ENCODE measurements around the gene ARHGAP31.
A peak's percentile ranks its signal among the peaks of the same experiment; 100 is the strongest.

Gene ARHGAP31

GRCh38 chr3:119297169-119297568 lies 3.0 kb downstream of the ARHGAP31 start:
- Histone ChIP-seq H3K27me3 (ENCODE audit: insufficient read depth, poor library complexity, severe bottlenecking) (no peaks in the 10 kb centered on the region), H3K4me3 (replicated peaks; ENCODE audit: insufficient read depth, low read length) (no peak overlapping the region)

GRCh38 chr3:119298565-119298941 lies 4.4 kb downstream of the ARHGAP31 start:
- no peak overlapping the region for H3K4me3 ChIP-seq (replicated peaks; ENCODE audit: insufficient read depth, low read length)
- TF ChIP-seq GABPA (IDR thresholded peaks at IDR 0.05; ENCODE audit: low read depth): no peak
- H3K27me3 ChIP-seq (ENCODE audit: insufficient read depth, poor library complexity, severe bottlenecking): no peaks in the 10 kb centered on the region
- H3K27ac ChIP-seq (replicated peaks): no peak overlapping the region
- no peak for DNase-seq (ENCODE audit: low read depth in 1 of 2, low spot score in 1 of 2)

More at GRCh38 chr3:119297169-119297568, 3.0 kb downstream of the ARHGAP31 start:
- no peak for TF ChIP-seq SPI1 (IDR thresholded peaks at IDR 0.05; ENCODE audit: borderline replicate concordance, low read depth)
- TF ChIP-seq GABPA (IDR thresholded peaks at IDR 0.05; ENCODE audit: low read depth): no peak
- TF ChIP-seq, protein P1, sequence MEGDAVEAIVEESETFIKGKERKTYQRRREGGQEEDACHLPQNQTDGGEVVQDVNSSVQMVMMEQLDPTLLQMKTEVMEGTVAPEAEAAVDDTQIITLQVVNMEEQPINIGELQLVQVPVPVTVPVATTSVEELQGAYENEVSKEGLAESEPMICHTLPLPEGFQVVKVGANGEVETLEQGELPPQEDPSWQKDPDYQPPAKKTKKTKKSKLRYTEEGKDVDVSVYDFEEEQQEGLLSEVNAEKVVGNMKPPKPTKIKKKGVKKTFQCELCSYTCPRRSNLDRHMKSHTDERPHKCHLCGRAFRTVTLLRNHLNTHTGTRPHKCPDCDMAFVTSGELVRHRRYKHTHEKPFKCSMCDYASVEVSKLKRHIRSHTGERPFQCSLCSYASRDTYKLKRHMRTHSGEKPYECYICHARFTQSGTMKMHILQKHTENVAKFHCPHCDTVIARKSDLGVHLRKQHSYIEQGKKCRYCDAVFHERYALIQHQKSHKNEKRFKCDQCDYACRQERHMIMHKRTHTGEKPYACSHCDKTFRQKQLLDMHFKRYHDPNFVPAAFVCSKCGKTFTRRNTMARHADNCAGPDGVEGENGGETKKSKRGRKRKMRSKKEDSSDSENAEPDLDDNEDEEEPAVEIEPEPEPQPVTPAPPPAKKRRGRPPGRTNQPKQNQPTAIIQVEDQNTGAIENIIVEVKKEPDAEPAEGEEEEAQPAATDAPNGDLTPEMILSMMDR (IDR thresholded peaks at IDR 0.05; ENCODE audit: insufficient read depth, low read length): no peak
- H3K27ac ChIP-seq (replicated peaks): no peak overlapping the region
- DNase-seq (ENCODE audit: low read depth in 1 of 2, low spot score in 1 of 2): no peak

- Histone ChIP-seq H3K27me3 (ENCODE audit: insufficient read depth, poor library complexity, severe bottlenecking) (no peaks in the 10 kb centered on the region), H3K27ac (replicated peaks) (no peak overlapping the region), H3K4me3 (replicated peaks; ENCODE audit: insufficient read depth, low read length) (no peak overlapping the region)
- no peak for DNase-seq (ENCODE audit: low read depth in 1 of 2, low spot score in 1 of 2)
- TF ChIP-seq GABPA (IDR thresholded peaks at IDR 0.05; ENCODE audit: low read depth): no peak
- no peak for TF ChIP-seq POLR2AphosphoS5 (IDR thresholded peaks at IDR 0.05; ENCODE audit: low read depth)
- no peak for TF ChIP-seq SPI1 (IDR thresholded peaks at IDR 0.05; ENCODE audit: borderline replicate concordance, low read depth)
- TF ChIP-seq, protein P1 (IDR thresholded peaks at IDR 0.05; ENCODE audit: insufficient read depth, low read length): no peak
- TF ChIP-seq, protein P2, sequence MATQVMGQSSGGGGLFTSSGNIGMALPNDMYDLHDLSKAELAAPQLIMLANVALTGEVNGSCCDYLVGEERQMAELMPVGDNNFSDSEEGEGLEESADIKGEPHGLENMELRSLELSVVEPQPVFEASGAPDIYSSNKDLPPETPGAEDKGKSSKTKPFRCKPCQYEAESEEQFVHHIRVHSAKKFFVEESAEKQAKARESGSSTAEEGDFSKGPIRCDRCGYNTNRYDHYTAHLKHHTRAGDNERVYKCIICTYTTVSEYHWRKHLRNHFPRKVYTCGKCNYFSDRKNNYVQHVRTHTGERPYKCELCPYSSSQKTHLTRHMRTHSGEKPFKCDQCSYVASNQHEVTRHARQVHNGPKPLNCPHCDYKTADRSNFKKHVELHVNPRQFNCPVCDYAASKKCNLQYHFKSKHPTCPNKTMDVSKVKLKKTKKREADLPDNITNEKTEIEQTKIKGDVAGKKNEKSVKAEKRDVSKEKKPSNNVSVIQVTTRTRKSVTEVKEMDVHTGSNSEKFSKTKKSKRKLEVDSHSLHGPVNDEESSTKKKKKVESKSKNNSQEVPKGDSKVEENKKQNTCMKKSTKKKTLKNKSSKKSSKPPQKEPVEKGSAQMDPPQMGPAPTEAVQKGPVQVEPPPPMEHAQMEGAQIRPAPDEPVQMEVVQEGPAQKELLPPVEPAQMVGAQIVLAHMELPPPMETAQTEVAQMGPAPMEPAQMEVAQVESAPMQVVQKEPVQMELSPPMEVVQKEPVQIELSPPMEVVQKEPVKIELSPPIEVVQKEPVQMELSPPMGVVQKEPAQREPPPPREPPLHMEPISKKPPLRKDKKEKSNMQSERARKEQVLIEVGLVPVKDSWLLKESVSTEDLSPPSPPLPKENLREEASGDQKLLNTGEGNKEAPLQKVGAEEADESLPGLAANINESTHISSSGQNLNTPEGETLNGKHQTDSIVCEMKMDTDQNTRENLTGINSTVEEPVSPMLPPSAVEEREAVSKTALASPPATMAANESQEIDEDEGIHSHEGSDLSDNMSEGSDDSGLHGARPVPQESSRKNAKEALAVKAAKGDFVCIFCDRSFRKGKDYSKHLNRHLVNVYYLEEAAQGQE (IDR thresholded peaks at IDR 0.05; ENCODE audit: insufficient replicate concordance, low read depth): no peak
Measured at GRCh38 chr3:119300991-119301391, 6.8 kb downstream of the ARHGAP31 start.

DNA sequence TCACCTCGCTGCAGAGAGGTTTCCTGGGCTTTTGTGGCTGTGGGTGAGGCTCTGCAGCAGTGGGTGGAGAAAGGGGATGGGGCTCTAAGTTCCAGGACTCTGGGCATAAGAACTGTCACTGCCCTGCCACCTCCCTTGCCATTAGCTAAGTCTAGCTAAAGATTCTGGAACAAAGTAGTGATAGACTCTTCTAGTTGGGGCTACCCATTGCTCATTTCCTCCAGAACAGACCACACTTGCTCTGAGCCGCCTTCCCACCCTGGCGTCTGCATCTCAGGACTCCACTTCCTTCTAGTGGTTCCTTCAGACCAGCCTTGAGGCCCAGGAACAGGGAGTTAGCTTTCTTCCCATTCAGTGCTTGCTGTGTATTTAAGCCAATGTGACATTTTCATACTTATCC lies 7.5 kb downstream of the ARHGAP31 start:
- H3K4me3 ChIP-seq (replicated peaks; ENCODE audit: insufficient read depth, low read length): no peak overlapping the region
- H3K27ac ChIP-seq (replicated peaks): no peak overlapping the region
- H3K27me3 ChIP-seq (ENCODE audit: insufficient read depth, poor library complexity, severe bottlenecking): no peaks in the 10 kb centered on the region
- DNase-seq (ENCODE audit: low read depth in 1 of 2, low spot score in 1 of 2): peak in 1 of 2 experiments; percentile 45
- no peak for TF ChIP-seq POLR2AphosphoS5 (IDR thresholded peaks at IDR 0.05; ENCODE audit: low read depth)
- TF ChIP-seq SPI1 (IDR thresholded peaks at IDR 0.05; ENCODE audit: borderline replicate concordance, low read depth): peak; percentile 28; the same call in 1 of the 2 replicates

DNA sequence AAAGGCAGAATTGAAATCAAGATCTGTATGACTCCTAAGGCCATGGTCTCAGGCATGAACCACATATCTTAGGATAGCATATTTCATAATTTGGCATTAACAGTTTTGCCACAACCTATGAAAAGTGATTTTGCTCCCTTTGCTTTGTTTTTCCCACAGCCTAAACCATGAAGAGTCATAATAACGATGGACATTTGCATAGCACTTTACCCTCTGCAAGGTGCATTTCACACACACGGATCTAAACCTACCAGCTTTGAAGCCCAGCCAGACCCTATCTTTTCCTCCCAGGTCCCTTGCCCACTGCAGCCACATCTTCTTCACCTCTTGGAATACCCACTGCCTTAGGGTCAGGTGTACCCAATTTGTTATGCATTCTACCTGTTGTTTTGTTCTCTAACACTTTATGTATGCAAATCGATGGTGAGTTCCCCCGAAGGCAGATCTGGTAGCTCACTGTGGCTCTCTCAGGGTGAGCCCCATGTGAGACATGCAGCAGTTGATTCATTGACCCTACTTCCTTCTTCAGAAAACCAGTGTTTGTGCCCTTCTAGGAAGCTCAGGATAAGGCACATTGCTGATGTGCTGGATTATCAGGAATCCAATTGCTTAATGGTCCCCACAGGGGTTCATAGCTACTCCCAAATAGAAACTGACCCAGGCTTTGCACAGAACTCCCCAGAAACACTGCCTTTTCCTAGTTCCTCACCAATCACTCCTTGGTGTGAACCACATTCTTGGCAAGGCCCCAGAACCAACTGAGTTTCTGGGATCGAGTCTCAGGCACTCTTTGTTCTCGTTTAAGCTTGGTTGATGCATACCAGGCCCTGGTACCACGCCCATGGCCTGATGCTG lies 8.7 kb downstream of the ARHGAP31 start:
- no peak overlapping the region for H3K27ac ChIP-seq (replicated peaks)
- no peak overlapping the region for H3K4me3 ChIP-seq (replicated peaks; ENCODE audit: insufficient read depth, low read length)
- no peaks in the 10 kb centered on the region for H3K27me3 ChIP-seq (ENCODE audit: insufficient read depth, poor library complexity, severe bottlenecking)
- no peak for DNase-seq (ENCODE audit: low read depth in 1 of 2, low spot score in 1 of 2)
- TF ChIP-seq POLR2AphosphoS5 (IDR thresholded peaks at IDR 0.05; ENCODE audit: low read depth) (no peak), SPI1 (IDR thresholded peaks at IDR 0.05; ENCODE audit: borderline replicate concordance, low read depth) (no peak), GABPA (IDR thresholded peaks at IDR 0.05; ENCODE audit: low read depth) (no peak)
- TF ChIP-seq, protein P2 (IDR thresholded peaks at IDR 0.05; ENCODE audit: insufficient replicate concordance, low read depth): no peak
- TF ChIP-seq, protein P1 (IDR thresholded peaks at IDR 0.05; ENCODE audit: insufficient read depth, low read length): no peak
